ENCODE measurements around the gene CYP26C1. TPM values are rescaled to one million over a fixed set of nuclear protein-coding genes. Genes with fewer than 3 reads are reported as not detected.
A peak's percentile ranks its signal among the peaks of the same experiment; 100 is the strongest.

CYP26C1 gene
- total and polyA plus RNA-seq, 2 of the 13 experiments (the other 11 are each of a cell fraction or from before 2014, with no cell fraction given) = 0.02 TPM; not detected in 1

DNA sequence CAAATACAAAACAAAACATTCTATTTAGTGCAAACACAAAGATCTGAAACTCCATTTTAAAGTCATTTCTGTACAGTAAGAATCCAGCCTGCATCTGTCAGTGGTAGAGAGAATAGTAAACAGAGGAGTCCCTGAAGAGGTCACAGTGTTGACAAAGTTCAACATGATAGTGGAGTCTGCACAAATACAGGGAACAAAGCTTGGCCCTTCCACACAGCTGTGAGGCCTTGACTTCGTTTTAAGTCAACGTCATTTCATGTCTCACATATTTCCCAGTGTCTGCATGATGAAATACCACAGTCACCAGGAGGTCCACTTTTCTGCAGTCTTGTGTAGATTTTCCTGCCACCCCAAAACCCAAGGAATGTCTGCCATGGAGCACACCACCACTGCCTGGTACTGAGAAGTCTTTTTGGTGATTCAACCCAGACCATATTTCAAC is 46.1 kb downstream of the CYP26C1 start (continued):
- TF ChIP-seq, protein P1, sequence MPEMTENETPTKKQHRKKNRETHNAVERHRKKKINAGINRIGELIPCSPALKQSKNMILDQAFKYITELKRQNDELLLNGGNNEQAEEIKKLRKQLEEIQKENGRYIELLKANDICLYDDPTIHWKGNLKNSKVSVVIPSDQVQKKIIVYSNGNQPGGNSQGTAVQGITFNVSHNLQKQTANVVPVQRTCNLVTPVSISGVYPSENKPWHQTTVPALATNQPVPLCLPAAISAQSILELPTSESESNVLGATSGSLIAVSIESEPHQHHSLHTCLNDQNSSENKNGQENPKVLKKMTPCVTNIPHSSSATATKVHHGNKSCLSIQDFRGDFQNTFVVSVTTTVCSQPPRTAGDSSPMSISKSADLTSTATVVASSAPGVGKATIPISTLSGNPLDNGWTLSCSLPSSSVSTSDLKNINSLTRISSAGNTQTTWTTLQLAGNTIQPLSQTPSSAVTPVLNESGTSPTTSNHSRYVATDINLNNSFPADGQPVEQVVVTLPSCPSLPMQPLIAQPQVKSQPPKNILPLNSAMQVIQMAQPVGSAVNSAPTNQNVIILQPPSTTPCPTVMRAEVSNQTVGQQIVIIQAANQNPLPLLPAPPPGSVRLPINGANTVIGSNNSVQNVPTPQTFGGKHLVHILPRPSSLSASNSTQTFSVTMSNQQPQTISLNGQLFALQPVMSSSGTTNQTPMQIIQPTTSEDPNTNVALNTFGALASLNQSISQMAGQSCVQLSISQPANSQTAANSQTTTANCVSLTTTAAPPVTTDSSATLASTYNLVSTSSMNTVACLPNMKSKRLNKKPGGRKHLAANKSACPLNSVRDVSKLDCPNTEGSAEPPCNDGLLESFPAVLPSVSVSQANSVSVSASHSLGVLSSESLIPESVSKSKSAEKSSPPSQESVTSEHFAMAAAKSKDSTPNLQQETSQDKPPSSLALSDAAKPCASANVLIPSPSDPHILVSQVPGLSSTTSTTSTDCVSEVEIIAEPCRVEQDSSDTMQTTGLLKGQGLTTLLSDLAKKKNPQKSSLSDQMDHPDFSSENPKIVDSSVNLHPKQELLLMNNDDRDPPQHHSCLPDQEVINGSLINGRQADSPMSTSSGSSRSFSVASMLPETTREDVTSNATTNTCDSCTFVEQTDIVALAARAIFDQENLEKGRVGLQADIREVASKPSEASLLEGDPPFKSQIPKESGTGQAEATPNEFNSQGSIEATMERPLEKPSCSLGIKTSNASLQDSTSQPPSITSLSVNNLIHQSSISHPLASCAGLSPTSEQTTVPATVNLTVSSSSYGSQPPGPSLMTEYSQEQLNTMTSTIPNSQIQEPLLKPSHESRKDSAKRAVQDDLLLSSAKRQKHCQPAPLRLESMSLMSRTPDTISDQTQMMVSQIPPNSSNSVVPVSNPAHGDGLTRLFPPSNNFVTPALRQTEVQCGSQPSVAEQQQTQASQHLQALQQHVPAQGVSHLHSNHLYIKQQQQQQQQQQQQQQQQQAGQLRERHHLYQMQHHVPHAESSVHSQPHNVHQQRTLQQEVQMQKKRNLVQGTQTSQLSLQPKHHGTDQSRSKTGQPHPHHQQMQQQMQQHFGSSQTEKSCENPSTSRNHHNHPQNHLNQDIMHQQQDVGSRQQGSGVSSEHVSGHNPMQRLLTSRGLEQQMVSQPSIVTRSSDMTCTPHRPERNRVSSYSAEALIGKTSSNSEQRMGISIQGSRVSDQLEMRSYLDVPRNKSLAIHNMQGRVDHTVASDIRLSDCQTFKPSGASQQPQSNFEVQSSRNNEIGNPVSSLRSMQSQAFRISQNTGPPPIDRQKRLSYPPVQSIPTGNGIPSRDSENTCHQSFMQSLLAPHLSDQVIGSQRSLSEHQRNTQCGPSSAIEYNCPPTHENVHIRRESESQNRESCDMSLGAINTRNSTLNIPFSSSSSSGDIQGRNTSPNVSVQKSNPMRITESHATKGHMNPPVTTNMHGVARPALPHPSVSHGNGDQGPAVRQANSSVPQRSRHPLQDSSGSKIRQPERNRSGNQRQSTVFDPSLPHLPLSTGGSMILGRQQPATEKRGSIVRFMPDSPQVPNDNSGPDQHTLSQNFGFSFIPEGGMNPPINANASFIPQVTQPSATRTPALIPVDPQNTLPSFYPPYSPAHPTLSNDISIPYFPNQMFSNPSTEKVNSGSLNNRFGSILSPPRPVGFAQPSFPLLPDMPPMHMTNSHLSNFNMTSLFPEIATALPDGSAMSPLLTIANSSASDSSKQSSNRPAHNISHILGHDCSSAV (CRISPR knock-in tag; IDR thresholded peaks at IDR 0.05; ENCODE audit: borderline replicate concordance) = no peak
- TF ChIP-seq ZKSCAN1 (IDR thresholded peaks at IDR 0.05; ENCODE audit: low read length) (no peak), ZNF264 (CRISPR knock-in tag; IDR thresholded peaks at IDR 0.05) (peak; percentile 91), ZNF263 (CRISPR knock-in tag; IDR thresholded peaks at IDR 0.05) (peak; percentile 78; the same call in 1 of the 2 replicates), ZNF550 (CRISPR knock-in tag; IDR thresholded peaks at IDR 0.05; ENCODE audit: borderline replicate concordance) (no peak), U2AF2 (IDR thresholded peaks at IDR 0.05; ENCODE audit: low read depth, low read length) (no peak), ZNF282 (IDR thresholded peaks at IDR 0.05; ENCODE audit: partially characterized antibody) (no peak), FOSL2 (CRISPR knock-in tag; IDR thresholded peaks at IDR 0.05) (peak; percentile 87), MAFG (CRISPR knock-in tag; IDR thresholded peaks at IDR 0.05) (no peak), ARID2 (CRISPR knock-in tag; IDR thresholded peaks at IDR 0.05; ENCODE audit: borderline replicate concordance) (no peak), MTA1 (CRISPR knock-in tag; IDR thresholded peaks at IDR 0.05; ENCODE audit: borderline replicate concordance) (no peak; the same call in 1 of the 2 replicates), ZNF234 (CRISPR knock-in tag; conservative IDR thresholded peaks at IDR 0.05) (no peak), FOXC1 (CRISPR knock-in tag; IDR thresholded peaks at IDR 0.05; ENCODE audit: borderline replicate concordance) (no peak), KLF16 (CRISPR knock-in tag; IDR thresholded peaks at IDR 0.05) (peak in 1 of 2 experiments; percentile 79; a peak in 2 of 4 replicates)
- TF ChIP-seq, protein P2, sequence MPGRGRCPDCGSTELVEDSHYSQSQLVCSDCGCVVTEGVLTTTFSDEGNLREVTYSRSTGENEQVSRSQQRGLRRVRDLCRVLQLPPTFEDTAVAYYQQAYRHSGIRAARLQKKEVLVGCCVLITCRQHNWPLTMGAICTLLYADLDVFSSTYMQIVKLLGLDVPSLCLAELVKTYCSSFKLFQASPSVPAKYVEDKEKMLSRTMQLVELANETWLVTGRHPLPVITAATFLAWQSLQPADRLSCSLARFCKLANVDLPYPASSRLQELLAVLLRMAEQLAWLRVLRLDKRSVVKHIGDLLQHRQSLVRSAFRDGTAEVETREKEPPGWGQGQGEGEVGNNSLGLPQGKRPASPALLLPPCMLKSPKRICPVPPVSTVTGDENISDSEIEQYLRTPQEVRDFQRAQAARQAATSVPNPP (CRISPR knock-in tag; IDR thresholded peaks at IDR 0.05) = no peak
- TF ChIP-seq, protein P3, sequence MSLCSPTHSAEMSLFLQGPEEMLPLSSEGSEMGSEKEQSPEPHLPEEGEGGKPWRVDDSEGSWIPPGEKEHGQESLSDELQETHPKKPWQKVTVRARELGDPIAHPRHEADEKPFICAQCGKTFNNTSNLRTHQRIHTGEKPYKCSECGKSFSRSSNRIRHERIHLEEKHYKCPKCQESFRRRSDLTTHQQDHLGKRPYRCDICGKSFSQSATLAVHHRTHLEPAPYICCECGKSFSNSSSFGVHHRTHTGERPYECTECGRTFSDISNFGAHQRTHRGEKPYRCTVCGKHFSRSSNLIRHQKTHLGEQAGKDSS (CRISPR knock-in tag; IDR thresholded peaks at IDR 0.05; ENCODE audit: borderline replicate concordance, low read depth) = no peak
- TF ChIP-seq, protein P4, sequence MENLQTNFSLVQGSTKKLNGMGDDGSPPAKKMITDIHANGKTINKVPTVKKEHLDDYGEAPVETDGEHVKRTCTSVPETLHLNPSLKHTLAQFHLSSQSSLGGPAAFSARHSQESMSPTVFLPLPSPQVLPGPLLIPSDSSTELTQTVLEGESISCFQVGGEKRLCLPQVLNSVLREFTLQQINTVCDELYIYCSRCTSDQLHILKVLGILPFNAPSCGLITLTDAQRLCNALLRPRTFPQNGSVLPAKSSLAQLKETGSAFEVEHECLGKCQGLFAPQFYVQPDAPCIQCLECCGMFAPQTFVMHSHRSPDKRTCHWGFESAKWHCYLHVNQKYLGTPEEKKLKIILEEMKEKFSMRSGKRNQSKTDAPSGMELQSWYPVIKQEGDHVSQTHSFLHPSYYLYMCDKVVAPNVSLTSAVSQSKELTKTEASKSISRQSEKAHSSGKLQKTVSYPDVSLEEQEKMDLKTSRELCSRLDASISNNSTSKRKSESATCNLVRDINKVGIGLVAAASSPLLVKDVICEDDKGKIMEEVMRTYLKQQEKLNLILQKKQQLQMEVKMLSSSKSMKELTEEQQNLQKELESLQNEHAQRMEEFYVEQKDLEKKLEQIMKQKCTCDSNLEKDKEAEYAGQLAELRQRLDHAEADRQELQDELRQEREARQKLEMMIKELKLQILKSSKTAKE (CRISPR knock-in tag; IDR thresholded peaks at IDR 0.05; ENCODE audit: borderline replicate concordance) = peak; percentile 96
